DOHH2 (cell line): ENCODE measurements around the gene ITGAE.

Experiments
- CTCF ChIP-seq: fragments of 200-600 bp; sonication (generic); IDR thresholded peaks from one replicate; pipeline ENCODE4 v1.5.1; 2014; ENCODE audit warnings: antibody characterized with exemption, mild to moderate bottlenecking, low read depth, low read length; ENCODE audit not compliant: poor library complexity, severe bottlenecking
- EZH2phosphoT487 ChIP-seq: fragments of 200-600 bp; sonication (generic); IDR thresholded peaks from 2 replicates; pipeline ENCODE4 v1.6.1; 2017; ENCODE audit warnings: borderline replicate concordance, mild to moderate bottlenecking, antibody characterized with exemption, low read length, moderate library complexity, mixed read lengths

GRCh38 chr17:3665834-3666233, 135.2 kb downstream of the ITGAE start:
- no peak for TF ChIP-seq CTCF
- TF ChIP-seq EZH2phosphoT487 = no peak
